ENCODE results near the gene RHOG. TPM values are rescaled to one million over a fixed set of nuclear protein-coding genes. Genes with fewer than 3 reads are reported as not detected.

RHOG gene
- total and polyA plus RNA-seq, 9 of the 15 experiments (the other 6 are each of a cell fraction or from before 2014, with no cell fraction given): 22.6 to 162 (median 80.3) TPM

DNA sequence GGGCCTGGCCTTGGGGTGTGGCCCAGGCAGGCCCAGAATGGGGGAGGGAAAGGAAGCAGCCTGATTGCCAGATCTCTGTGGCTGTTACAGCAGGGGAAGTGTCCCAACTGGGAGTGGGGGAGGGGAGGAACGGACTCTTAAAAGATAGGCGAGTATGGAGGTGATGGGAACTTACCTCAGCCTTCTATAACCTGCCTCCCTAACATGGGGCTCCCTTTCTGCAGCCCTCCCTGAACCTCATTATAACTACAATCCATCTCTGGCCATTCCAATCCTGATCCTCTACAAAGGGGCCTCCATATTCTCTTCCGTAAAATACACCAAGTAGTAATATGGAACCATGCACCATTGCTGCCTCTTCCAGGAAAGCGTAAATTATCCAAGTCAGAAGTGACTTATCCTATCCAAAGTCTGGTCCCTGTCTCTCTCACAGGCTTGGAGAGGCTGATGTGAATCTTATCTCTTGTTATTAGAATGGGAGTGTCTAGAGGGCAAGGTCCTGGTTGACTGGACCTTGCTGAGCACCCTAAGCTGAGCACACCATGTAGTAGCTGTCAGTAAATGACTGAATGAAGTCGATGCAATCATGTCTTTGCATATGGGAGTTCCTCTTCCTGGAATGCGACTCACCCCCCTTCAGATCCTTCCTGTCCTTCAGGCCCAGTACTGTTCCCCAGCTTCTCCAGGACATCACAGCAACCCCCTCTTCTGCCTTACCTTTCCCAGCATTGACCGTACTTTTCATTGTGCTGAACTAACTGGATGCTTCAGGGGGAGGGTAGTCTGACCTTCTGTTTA lies 5.9 kb downstream of the RHOG start (continued):
- TF ChIP-seq KDM5B (IDR thresholded peaks at IDR 0.05; ENCODE audit: insufficient replicate concordance, low read depth, low read length) (no peak), ZNF830 (CRISPR knock-in tag; IDR thresholded peaks at IDR 0.05) (no peak), NR3C1 (CRISPR knock-in tag; IDR thresholded peaks at IDR 0.05) (no peak), ZNF408 (CRISPR knock-in tag; IDR thresholded peaks at IDR 0.05; ENCODE audit: low read depth) (no peak), HIVEP1 (CRISPR knock-in tag; IDR thresholded peaks at IDR 0.05) (no peak), BRF1 (IDR thresholded peaks at IDR 0.05; ENCODE audit: borderline replicate concordance, extremely low read depth, insufficient read length) (no peak), ETV5 (CRISPR knock-in tag; IDR thresholded peaks at IDR 0.05; ENCODE audit: low read depth) (peak; percentile 91), MTA3 (IDR thresholded peaks at IDR 0.05; ENCODE audit: borderline replicate concordance) (peak; percentile 84), HMGN3 (IDR thresholded peaks at IDR 0.05; ENCODE audit: borderline replicate concordance, extremely low read depth, insufficient read length, low read depth, low read length) (peak; percentile 55), GATAD2A (IDR thresholded peaks at IDR 0.05) (peak; percentile 96)
- TF ChIP-seq, protein P1, sequence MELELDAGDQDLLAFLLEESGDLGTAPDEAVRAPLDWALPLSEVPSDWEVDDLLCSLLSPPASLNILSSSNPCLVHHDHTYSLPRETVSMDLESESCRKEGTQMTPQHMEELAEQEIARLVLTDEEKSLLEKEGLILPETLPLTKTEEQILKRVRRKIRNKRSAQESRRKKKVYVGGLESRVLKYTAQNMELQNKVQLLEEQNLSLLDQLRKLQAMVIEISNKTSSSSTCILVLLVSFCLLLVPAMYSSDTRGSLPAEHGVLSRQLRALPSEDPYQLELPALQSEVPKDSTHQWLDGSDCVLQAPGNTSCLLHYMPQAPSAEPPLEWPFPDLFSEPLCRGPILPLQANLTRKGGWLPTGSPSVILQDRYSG (tag; conservative IDR thresholded peaks at IDR 0.05; ENCODE audit: low read depth): no peak
- TF ChIP-seq, protein P2, sequence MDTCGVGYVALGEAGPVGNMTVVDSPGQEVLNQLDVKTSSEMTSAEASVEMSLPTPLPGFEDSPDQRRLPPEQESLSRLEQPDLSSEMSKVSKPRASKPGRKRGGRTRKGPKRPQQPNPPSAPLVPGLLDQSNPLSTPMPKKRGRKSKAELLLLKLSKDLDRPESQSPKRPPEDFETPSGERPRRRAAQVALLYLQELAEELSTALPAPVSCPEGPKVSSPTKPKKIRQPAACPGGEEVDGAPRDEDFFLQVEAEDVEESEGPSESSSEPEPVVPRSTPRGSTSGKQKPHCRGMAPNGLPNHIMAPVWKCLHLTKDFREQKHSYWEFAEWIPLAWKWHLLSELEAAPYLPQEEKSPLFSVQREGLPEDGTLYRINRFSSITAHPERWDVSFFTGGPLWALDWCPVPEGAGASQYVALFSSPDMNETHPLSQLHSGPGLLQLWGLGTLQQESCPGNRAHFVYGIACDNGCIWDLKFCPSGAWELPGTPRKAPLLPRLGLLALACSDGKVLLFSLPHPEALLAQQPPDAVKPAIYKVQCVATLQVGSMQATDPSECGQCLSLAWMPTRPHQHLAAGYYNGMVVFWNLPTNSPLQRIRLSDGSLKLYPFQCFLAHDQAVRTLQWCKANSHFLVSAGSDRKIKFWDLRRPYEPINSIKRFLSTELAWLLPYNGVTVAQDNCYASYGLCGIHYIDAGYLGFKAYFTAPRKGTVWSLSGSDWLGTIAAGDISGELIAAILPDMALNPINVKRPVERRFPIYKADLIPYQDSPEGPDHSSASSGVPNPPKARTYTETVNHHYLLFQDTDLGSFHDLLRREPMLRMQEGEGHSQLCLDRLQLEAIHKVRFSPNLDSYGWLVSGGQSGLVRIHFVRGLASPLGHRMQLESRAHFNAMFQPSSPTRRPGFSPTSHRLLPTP (IDR thresholded peaks at IDR 0.05; ENCODE audit: borderline replicate concordance, extremely low read depth, insufficient read length): no peak
- TF ChIP-seq, protein P3, sequence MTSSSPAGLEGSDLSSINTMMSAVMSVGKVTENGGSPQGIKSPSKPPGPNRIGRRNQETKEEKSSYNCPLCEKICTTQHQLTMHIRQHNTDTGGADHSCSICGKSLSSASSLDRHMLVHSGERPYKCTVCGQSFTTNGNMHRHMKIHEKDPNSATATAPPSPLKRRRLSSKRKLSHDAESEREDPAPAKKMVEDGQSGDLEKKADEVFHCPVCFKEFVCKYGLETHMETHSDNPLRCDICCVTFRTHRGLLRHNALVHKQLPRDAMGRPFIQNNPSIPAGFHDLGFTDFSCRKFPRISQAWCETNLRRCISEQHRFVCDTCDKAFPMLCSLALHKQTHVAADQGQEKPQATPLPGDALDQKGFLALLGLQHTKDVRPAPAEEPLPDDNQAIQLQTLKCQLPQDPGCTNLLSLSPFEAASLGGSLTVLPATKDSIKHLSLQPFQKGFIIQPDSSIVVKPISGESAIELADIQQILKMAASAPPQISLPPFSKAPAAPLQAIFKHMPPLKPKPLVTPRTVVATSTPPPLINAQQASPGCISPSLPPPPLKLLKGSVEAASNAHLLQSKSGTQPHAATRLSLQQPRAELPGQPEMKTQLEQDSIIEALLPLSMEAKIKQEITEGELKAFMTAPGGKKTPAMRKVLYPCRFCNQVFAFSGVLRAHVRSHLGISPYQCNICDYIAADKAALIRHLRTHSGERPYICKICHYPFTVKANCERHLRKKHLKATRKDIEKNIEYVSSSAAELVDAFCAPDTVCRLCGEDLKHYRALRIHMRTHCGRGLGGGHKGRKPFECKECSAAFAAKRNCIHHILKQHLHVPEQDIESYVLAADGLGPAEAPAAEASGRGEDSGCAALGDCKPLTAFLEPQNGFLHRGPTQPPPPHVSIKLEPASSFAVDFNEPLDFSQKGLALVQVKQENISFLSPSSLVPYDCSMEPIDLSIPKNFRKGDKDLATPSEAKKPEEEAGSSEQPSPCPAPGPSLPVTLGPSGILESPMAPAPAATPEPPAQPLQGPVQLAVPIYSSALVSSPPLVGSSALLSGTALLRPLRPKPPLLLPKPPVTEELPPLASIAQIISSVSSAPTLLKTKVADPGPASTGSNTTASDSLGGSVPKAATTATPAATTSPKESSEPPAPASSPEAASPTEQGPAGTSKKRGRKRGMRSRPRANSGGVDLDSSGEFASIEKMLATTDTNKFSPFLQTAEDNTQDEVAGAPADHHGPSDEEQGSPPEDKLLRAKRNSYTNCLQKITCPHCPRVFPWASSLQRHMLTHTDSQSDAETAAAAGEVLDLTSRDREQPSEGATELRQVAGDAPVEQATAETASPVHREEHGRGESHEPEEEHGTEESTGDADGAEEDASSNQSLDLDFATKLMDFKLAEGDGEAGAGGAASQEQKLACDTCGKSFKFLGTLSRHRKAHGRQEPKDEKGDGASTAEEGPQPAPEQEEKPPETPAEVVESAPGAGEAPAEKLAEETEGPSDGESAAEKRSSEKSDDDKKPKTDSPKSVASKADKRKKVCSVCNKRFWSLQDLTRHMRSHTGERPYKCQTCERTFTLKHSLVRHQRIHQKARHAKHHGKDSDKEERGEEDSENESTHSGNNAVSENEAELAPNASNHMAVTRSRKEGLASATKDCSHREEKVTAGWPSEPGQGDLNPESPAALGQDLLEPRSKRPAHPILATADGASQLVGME (CRISPR knock-in tag; IDR thresholded peaks at IDR 0.05): no peak
- TF ChIP-seq, protein P4, sequence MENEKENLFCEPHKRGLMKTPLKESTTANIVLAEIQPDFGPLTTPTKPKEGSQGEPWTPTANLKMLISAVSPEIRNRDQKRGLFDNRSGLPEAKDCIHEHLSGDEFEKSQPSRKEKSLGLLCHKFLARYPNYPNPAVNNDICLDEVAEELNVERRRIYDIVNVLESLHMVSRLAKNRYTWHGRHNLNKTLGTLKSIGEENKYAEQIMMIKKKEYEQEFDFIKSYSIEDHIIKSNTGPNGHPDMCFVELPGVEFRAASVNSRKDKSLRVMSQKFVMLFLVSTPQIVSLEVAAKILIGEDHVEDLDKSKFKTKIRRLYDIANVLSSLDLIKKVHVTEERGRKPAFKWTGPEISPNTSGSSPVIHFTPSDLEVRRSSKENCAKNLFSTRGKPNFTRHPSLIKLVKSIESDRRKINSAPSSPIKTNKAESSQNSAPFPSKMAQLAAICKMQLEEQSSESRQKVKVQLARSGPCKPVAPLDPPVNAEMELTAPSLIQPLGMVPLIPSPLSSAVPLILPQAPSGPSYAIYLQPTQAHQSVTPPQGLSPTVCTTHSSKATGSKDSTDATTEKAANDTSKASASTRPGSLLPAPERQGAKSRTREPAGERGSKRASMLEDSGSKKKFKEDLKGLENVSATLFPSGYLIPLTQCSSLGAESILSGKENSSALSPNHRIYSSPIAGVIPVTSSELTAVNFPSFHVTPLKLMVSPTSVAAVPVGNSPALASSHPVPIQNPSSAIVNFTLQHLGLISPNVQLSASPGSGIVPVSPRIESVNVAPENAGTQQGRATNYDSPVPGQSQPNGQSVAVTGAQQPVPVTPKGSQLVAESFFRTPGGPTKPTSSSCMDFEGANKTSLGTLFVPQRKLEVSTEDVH (IDR thresholded peaks at IDR 0.05; ENCODE audit: low read depth, partially characterized antibody): no peak

Measured in K562 (cell line).